ENCODE measurements around the gene OTOG.

Gene OTOG

DNA sequence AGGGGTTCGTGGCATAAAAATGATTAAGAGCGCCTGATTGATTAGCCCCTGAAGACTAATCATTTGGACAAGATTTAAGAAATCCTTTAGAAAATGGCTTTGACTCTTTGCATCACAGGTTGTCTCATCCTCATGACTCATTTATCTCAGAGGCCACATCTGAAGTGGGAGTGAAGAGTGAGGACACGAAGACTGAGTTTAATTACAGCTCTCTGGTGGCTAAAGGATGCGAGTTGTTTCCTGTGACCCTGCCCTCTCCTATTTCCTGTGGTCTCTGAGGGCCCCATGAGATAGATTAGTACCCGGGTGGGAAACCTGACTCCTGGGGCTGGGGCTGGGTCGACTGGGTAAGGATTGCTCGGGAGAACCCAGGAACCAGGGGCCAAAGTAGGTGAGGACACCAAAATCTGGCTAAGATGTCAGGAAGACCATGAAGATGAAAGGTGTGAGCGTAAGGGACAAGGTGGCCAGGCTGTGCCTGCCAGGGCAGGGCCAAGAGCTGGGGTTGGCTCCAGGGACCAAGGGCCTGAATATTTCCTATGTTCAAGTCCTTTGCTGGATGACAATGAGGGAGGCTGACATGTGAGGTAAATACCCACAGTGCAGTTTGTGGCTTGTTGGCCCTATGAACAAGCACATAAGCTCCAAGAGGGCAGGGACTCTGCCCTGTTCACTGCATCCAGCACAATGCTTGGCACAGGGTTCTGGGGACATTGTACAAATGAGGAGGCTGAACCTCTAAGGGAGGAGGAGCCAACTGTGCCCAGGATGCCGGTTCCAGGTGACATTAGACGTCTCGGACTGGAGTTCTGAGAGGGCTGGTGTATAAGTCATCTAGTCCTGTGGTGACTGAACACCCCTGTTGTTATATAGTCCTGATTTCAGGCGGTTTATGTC, 3.6 kb downstream of the OTOG start:
- H3K4me3 ChIP-seq (ENCODE audit: low read depth in 1 of 2, low read length in 1 of 2): no peak overlapping the region

GRCh38 chr11:17551347-17552040, 4.4 kb downstream of the OTOG start:
- H3K4me3 ChIP-seq (ENCODE audit: low read depth in 1 of 2, low read length in 1 of 2): no peak overlapping the region
- H3K9me3 ChIP-seq: no peaks in the 10 kb centered on the region
- H3K27ac ChIP-seq: no peak overlapping the region
- TF ChIP-seq, protein P1, sequence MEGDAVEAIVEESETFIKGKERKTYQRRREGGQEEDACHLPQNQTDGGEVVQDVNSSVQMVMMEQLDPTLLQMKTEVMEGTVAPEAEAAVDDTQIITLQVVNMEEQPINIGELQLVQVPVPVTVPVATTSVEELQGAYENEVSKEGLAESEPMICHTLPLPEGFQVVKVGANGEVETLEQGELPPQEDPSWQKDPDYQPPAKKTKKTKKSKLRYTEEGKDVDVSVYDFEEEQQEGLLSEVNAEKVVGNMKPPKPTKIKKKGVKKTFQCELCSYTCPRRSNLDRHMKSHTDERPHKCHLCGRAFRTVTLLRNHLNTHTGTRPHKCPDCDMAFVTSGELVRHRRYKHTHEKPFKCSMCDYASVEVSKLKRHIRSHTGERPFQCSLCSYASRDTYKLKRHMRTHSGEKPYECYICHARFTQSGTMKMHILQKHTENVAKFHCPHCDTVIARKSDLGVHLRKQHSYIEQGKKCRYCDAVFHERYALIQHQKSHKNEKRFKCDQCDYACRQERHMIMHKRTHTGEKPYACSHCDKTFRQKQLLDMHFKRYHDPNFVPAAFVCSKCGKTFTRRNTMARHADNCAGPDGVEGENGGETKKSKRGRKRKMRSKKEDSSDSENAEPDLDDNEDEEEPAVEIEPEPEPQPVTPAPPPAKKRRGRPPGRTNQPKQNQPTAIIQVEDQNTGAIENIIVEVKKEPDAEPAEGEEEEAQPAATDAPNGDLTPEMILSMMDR (IDR thresholded peaks at IDR 0.05): no peak
- H3K27me3 ChIP-seq: peaks cover 37% of the 10 kb centered on the region
- H3K36me3 ChIP-seq: no peaks in the 10 kb centered on the region
- no peaks in the 10 kb centered on the region for H3K4me1 ChIP-seq (ENCODE audit: control insufficient read depth in 1 of 2, insufficient read depth in 1 of 2, low read depth in 1 of 2, low read length in 1 of 2)

More for the DNA sequence above, 3.6 kb downstream of the OTOG start:
- no peaks in the 10 kb centered on the region for H3K36me3 ChIP-seq
- no peaks in the 10 kb centered on the region for H3K9me3 ChIP-seq
- H3K27ac ChIP-seq: no peak overlapping the region
- no peaks in the 10 kb centered on the region for H3K4me1 ChIP-seq (ENCODE audit: control insufficient read depth in 1 of 2, insufficient read depth in 1 of 2, low read depth in 1 of 2, low read length in 1 of 2)
- TF ChIP-seq, protein P1 (IDR thresholded peaks at IDR 0.05): no peak
- peaks cover 39% of the 10 kb centered on the region for H3K27me3 ChIP-seq

DNA sequence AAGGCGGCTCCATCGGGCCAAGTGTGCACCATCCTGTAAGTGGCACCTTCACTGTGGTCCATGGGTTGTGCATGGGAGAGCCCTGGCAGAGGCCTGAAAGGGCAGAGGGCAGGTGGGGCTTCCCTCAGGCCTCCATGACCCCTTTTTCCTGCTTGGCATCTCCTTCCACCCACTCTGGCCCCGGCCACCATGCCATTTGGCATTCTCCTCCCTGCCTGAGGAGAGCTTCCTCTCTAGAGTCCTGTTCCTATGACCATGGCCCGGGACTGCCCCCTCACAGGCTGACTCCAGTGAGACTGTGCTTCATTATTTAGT, 4.9 kb downstream of the OTOG start:
- Histone ChIP-seq H3K27ac (no peak overlapping the region), H3K4me1 (ENCODE audit: control insufficient read depth in 1 of 2, insufficient read depth in 1 of 2, low read depth in 1 of 2, low read length in 1 of 2) (no peaks in the 10 kb centered on the region), H3K9me3 (no peaks in the 10 kb centered on the region), H3K36me3 (no peaks in the 10 kb centered on the region), H3K27me3 (peaks cover 37% of the 10 kb centered on the region), H3K4me3 (ENCODE audit: low read depth in 1 of 2, low read length in 1 of 2) (no peak overlapping the region)
- TF ChIP-seq, protein P1 (IDR thresholded peaks at IDR 0.05): no peak

GRCh38 chr11:17552392-17553248, 5.6 kb downstream of the OTOG start:
- TF ChIP-seq, protein P1 (IDR thresholded peaks at IDR 0.05): no peak
- Histone ChIP-seq H3K9me3 (no peaks in the 10 kb centered on the region), H3K27me3 (peaks cover 31% of the 10 kb centered on the region), H3K36me3 (no peaks in the 10 kb centered on the region), H3K4me3 (ENCODE audit: low read depth in 1 of 2, low read length in 1 of 2) (no peak overlapping the region), H3K27ac (no peak overlapping the region), H3K4me1 (ENCODE audit: control insufficient read depth in 1 of 2, insufficient read depth in 1 of 2, low read depth in 1 of 2, low read length in 1 of 2) (no peaks in the 10 kb centered on the region)

DNA sequence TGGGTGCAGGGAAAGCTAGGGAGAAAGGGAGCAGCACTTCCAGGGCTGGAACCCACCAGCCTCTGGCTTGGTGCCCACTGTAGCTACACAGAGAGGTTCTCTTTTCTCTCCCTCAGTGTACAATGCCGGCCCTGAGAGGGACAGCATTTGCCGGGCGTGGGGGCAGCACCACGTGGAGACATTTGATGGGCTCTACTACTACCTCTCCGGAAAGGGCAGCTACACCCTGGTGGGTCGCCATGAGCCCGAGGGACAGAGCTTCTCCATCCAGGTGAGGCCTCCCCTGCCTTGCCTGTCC, 6.1 kb downstream of the OTOG start:
- H3K36me3 ChIP-seq: no peaks in the 10 kb centered on the region
- no peak overlapping the region for H3K4me3 ChIP-seq (ENCODE audit: low read depth in 1 of 2, low read length in 1 of 2)
- no peaks in the 10 kb centered on the region for H3K9me3 ChIP-seq
- peaks cover 26% of the 10 kb centered on the region for H3K27me3 ChIP-seq
- TF ChIP-seq, protein P1 (IDR thresholded peaks at IDR 0.05): no peak
- H3K27ac ChIP-seq: no peak overlapping the region
- H3K4me1 ChIP-seq (ENCODE audit: control insufficient read depth in 1 of 2, insufficient read depth in 1 of 2, low read depth in 1 of 2, low read length in 1 of 2): no peaks in the 10 kb centered on the region
